Activated CD8-positive, alpha-beta memory T cell treated with anti-CD3 and anti-CD28 coated beads, Interleukin-2, amount 10 ng/mL, durations not matched to agents 7 days and 5 days (primary cell): Measurements from ENCODE around the gene AQP9. TPM values are rescaled to one million over a fixed set of nuclear protein-coding genes. Genes with fewer than 3 reads are reported as not detected.
A peak's percentile ranks its signal among the peaks of the same experiment; 100 is the strongest.
"Not testable (repeated sequence)": the region's sequence is repeated elsewhere in the genome, so short reads cannot be mapped to it uniquely, and the experiment has no call there.

ENCODE experiments used
- ATAC-seq: fragments of 150-1000 bp; cut with Tn5 transposase; one replicate; pipeline ENCODE4 v1.10.0; 2021; ENCODE audit warnings: moderate library complexity
- CTCF ChIA-PET: fragments of 350-600 bp; sonication (Branson Sonifier 250); formaldehyde crosslinking; loops from one replicate; lab custom pipeline; 2021; ENCODE audit warnings: antibody characterized with exemption; lab: Charles Lee
- DNase-seq: peaks from one replicate; pipeline ENCODE4 v3.0.0-alpha.2; 2020
- H3K27ac Mint-ChIP-seq: one replicate; pipeline ENCODE4 v1.8.0; 2021; ENCODE audit warnings: mild to moderate bottlenecking, mixed read lengths
- H3K27me3 Mint-ChIP-seq: one replicate; pipeline ENCODE4 v1.8.0; 2021; ENCODE audit warnings: mixed read lengths
- H3K36me3 Mint-ChIP-seq: one replicate; pipeline ENCODE4 v1.8.0; 2021; ENCODE audit warnings: mild to moderate bottlenecking, mixed read lengths
- H3K4me1 Mint-ChIP-seq: one replicate; pipeline ENCODE4 v1.8.0; 2021; ENCODE audit warnings: mixed read lengths
- H3K4me3 Mint-ChIP-seq: one replicate; pipeline ENCODE4 v1.8.0; 2021; ENCODE audit warnings: mild to moderate bottlenecking, moderate library complexity, mixed read lengths
- H3K9me3 Mint-ChIP-seq: one replicate; pipeline ENCODE4 v1.8.0; 2022; ENCODE audit warnings: low read depth, mixed read lengths
- total RNA-seq, 2 experiments: library from RNA; stranded (reverse); gene quantifications; one replicate each; pipeline ENCODE4 v1.2.3, GENCODE V29; 2021

The AQP9 gene
- total RNA-seq, 2 experiments from 2014 or later: not detected

DNA sequence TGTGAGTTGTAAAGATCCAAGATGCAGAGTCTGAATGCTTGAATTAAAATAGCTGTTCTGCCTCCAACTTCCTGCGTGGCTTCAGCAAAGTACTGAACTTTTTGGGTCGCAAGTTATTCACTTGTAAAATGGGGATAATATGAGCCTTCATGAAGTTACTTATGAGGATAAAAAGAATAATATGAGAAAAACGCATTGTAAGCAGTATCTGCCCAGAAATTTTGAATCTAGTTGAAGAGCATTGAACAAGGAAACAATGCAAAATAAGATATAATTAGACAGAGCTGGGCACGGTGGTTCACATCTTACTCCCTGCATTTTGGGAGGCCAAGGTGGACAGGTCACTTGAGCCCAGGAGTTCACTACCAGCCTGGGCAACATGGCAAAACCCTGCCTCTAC is 37.8 kb downstream of the AQP9 start:
- H3K9me3 Mint-ChIP-seq: no peaks in the 10 kb centered on the region
- H3K27me3 Mint-ChIP-seq: peaks cover 46% of the 10 kb centered on the region
- H3K4me3 Mint-ChIP-seq: no peak overlapping the region
- CTCF ChIA-PET: no interaction called here
- no peaks in the 10 kb centered on the region for H3K4me1 Mint-ChIP-seq
- ATAC-seq: no peak
- no peaks in the 10 kb centered on the region for H3K36me3 Mint-ChIP-seq
- DNase-seq: no peak
- H3K27ac Mint-ChIP-seq: no peak overlapping the region

- Mint-ChIP-seq H3K27ac (no peak overlapping the region), H3K4me1 (no peaks in the 10 kb centered on the region), H3K4me3 (no peak overlapping the region), H3K9me3 (no peaks in the 10 kb centered on the region), H3K27me3 (peaks cover 59% of the 10 kb centered on the region), H3K36me3 (no peaks in the 10 kb centered on the region)
- ATAC-seq (no peak), DNase-seq (no peak)
- CTCF ChIA-PET: interaction anchor here (0.6 kb wide), 1 partner anchor 1042 kb away, joined by 3 read pairs; no protein-coding TSS in a partner anchor
Measured at GRCh38 chr15:58178668-58179067, 40.5 kb downstream of the AQP9 start.

- Mint-ChIP-seq H3K27ac (no peak overlapping the region), H3K27me3 (peaks cover 59% of the 10 kb centered on the region), H3K4me1 (no peaks in the 10 kb centered on the region), H3K36me3 (no peaks in the 10 kb centered on the region), H3K4me3 (no peak overlapping the region), H3K9me3 (no peaks in the 10 kb centered on the region)
- CTCF ChIA-PET: interaction anchor here (0.6 kb wide), 1 partner anchor 1041 kb away, joined by 3 read pairs; no protein-coding TSS in a partner anchor
- DNase-seq (no peak), ATAC-seq (no peak)
Measured at GRCh38 chr15:58179206-58179605, 41.0 kb downstream of the AQP9 start.

DNA sequence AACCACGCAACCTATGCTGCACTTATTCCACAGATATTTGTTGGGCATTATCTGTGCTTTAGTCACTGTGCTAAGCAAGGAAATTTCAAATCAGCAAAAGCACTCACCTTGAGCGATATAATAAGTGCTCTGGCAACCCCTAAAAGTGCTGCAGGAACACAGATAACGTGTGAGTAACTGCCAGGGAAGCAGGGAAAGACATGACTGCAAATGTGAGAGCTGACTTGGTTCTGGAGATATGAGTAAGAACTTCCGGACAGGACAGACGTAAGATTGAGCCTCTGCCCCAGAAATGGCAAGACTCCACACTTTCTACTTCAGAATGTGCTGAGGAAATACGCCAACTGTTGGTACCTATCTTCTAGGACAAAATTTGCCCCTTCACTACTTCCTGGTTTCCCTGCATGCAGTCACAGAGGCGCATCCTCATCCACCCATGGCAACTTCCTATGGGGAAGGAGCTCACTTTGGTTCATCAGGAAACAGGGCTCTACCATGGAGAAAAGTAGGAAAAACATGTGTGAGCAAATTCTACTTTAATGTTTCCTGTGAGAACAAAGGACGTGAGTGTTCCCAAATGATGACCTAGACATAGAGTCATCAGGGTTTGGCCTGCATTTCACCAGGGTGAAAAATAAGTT is 41.7 kb downstream of the AQP9 start:
- peaks cover 62% of the 10 kb centered on the region for H3K27me3 Mint-ChIP-seq

DNA sequence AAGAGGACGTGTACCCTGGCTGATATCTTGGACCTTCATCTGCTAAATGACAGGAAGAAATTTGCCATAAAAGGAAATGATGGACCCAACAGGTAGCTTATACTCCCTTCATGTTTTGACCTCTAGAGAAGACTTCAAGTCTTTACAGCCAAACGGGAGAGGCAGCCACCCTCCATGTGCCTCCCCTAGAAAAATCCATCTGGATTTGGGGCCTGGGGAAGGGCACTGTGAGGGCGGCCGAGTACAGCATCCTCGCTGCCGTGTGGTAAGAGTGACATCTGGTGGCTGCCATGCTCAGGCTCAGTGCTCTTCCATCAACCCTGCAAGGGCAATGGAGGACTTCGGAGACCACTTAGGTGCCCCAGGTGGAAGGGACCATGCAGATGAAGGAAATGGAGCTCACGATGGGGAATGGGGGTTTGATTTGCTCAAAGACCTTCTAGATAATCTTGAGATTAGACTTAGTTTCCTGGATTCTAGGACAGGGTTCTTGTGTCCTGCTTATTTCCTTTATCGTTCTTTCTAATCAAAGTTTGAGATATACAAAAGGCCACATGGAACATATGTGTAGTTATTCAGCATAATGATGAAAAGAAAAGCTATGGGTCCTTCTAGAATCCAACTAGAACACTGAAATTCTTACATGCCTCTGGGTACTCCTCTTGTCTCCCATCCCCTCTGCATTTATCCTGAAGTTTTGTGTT is 44.4 kb downstream of the AQP9 start:
- peaks cover 4% of the 10 kb centered on the region for H3K4me1 Mint-ChIP-seq
- no peaks in the 10 kb centered on the region for H3K36me3 Mint-ChIP-seq
- H3K27me3 Mint-ChIP-seq: peaks cover 60% of the 10 kb centered on the region
- no peaks in the 10 kb centered on the region for H3K9me3 Mint-ChIP-seq
- ATAC-seq: peak; percentile 61
- CTCF ChIA-PET: interaction anchor here (0.7 to 1.6 kb wide), 10 partner anchors 8 to 450 kb away, joined by 3 to 6 read pairs (median 3); no protein-coding TSS in a partner anchor
- no peak overlapping the region for H3K27ac Mint-ChIP-seq
- DNase-seq: no peak
- H3K4me3 Mint-ChIP-seq: no peak overlapping the region

More for the DNA sequence above, 41.7 kb downstream of the AQP9 start:
- no peak overlapping the region for H3K4me3 Mint-ChIP-seq
- H3K4me1 Mint-ChIP-seq: no peaks in the 10 kb centered on the region
- no peaks in the 10 kb centered on the region for H3K9me3 Mint-ChIP-seq
- H3K27ac Mint-ChIP-seq: no peak overlapping the region
- ATAC-seq (no peak), DNase-seq (no peak)
- H3K36me3 Mint-ChIP-seq: no peaks in the 10 kb centered on the region
- CTCF ChIA-PET: no interaction called here

- Mint-ChIP-seq H3K36me3 (no peaks in the 10 kb centered on the region), H3K4me1 (peaks cover 4% of the 10 kb centered on the region), H3K27me3 (peaks cover 67% of the 10 kb centered on the region), H3K4me3 (no peak overlapping the region), H3K9me3 (no peaks in the 10 kb centered on the region), H3K27ac (no peak overlapping the region)
- DNase-seq: no peak
- no peak for ATAC-seq
- CTCF ChIA-PET: no interaction called here
Measured at GRCh38 chr15:58185439-58185838, 47.3 kb downstream of the AQP9 start.

GRCh38 chr15:58189148-58189811 is 51.1 kb downstream of the AQP9 start:
- CTCF ChIA-PET: no interaction called here
- Mint-ChIP-seq H3K9me3 (no peaks in the 10 kb centered on the region), H3K4me1 (peaks cover 4% of the 10 kb centered on the region), H3K27me3 (peaks cover 61% of the 10 kb centered on the region), H3K4me3 (no peak overlapping the region), H3K36me3 (no peaks in the 10 kb centered on the region), H3K27ac (no peak overlapping the region)
- DNase-seq (no peak), ATAC-seq (no peak)

DNA sequence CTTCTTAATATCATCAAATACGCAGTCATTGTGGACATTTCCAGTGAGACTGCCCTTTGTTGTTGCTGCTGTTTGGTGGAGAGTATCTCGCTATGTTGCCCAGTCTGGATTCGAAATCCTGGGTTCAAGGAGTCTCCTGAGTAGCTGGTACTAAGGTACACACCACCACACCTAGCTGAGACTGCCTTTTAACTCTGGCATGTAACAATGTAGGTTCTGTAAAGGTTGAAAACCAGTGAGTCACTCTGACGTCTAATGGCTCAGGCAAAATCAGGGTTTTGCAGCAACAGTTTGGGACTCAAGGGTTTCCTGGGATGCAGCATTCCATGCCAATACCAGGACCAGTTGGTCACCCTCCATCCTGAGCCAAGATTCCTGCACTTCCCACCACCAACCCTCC is 52.2 kb downstream of the AQP9 start:
- H3K9me3 Mint-ChIP-seq: no peaks in the 10 kb centered on the region
- ATAC-seq (no peak), DNase-seq (no peak)
- no peak overlapping the region for H3K27ac Mint-ChIP-seq
- H3K27me3 Mint-ChIP-seq: peaks cover 63% of the 10 kb centered on the region
- H3K4me3 Mint-ChIP-seq: no peak overlapping the region
- no peaks in the 10 kb centered on the region for H3K36me3 Mint-ChIP-seq
- CTCF ChIA-PET: no interaction called here
- peaks cover 1% of the 10 kb centered on the region for H3K4me1 Mint-ChIP-seq

DNA sequence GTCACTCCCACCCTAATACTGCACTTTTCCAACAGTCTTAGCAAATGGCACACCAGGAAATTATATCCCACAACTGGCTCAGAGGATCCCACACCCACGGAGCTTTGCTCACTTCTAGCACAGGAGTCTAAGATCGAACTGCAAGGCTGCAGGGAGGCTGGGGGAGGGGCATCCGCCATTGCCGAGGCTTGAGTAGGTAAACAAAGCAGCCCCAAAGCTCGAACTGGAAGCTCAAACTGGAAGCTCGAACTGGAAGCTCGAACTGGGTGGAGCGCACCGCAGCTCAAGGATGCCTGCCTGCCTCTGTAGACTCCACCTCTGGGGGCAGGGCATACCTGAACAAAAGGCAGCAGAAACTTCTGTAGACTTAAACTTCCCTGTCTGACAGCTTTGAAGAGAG is 55.5 kb downstream of the AQP9 start:
- not testable (repeated sequence) for H3K4me3 Mint-ChIP-seq, H3K9me3 Mint-ChIP-seq, H3K36me3 Mint-ChIP-seq, H3K27ac Mint-ChIP-seq, ATAC-seq, DNase-seq, H3K4me1 Mint-ChIP-seq
- CTCF ChIA-PET: interaction anchor here (0.6 kb wide), 1 partner anchor 1709 kb away, joined by 4 read pairs; no protein-coding TSS in a partner anchor
- peaks cover 56% of the 10 kb centered on the region for H3K27me3 Mint-ChIP-seq

GRCh38 chr15:58200739-58201138 is 62.6 kb downstream of the AQP9 start:
- Mint-ChIP-seq H3K4me3 (no peak overlapping the region), H3K9me3 (no peaks in the 10 kb centered on the region), H3K36me3 (no peaks in the 10 kb centered on the region), H3K4me1 (no peaks in the 10 kb centered on the region), H3K27ac (no peak overlapping the region), H3K27me3 (peaks cover 42% of the 10 kb centered on the region)
- no peak for ATAC-seq
- no peak for DNase-seq
- CTCF ChIA-PET: no interaction called here

GRCh38 chr15:58201516-58201915 is 63.3 kb downstream of the AQP9 start:
- ATAC-seq (no peak), DNase-seq (no peak)
- CTCF ChIA-PET: no interaction called here
- H3K9me3 Mint-ChIP-seq: no peaks in the 10 kb centered on the region
- no peak overlapping the region for H3K4me3 Mint-ChIP-seq
- no peak overlapping the region for H3K27ac Mint-ChIP-seq
- peaks cover 37% of the 10 kb centered on the region for H3K27me3 Mint-ChIP-seq
- no peaks in the 10 kb centered on the region for H3K36me3 Mint-ChIP-seq
- H3K4me1 Mint-ChIP-seq: no peaks in the 10 kb centered on the region

DNA sequence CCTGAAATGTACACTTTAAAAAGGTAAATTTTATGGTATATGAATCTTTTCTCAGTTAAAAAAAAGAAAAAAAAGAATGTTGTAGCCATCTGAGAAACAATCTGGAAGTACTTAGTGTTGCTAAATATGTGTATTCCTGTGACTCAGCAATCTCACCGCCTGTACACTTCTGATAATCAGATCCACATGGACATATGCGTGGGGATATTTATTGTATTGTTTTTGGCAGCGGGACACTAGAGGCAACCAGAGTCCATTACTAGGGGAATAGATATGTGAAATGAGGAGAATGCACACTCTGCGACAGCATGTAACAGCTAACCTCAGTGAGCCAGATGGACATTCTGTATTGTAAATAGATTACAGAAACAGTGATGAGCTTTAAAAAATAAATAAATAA is 65.4 kb downstream of the AQP9 start:
- Mint-ChIP-seq H3K27ac (no peak overlapping the region), H3K4me1 (peaks cover 1% of the 10 kb centered on the region), H3K9me3 (no peaks in the 10 kb centered on the region), H3K36me3 (no peaks in the 10 kb centered on the region), H3K4me3 (no peak overlapping the region), H3K27me3 (peaks cover 26% of the 10 kb centered on the region)
- no peak for DNase-seq
- CTCF ChIA-PET: no interaction called here
- no peak for ATAC-seq

- ATAC-seq: no peak
- H3K27ac Mint-ChIP-seq: no peak overlapping the region
- CTCF ChIA-PET: no interaction called here
- H3K36me3 Mint-ChIP-seq: no peaks in the 10 kb centered on the region
- DNase-seq: no peak
- H3K4me1 Mint-ChIP-seq: peaks cover 2% of the 10 kb centered on the region
- no peak overlapping the region for H3K4me3 Mint-ChIP-seq
- no peaks in the 10 kb centered on the region for H3K9me3 Mint-ChIP-seq
- peaks cover 15% of the 10 kb centered on the region for H3K27me3 Mint-ChIP-seq
Measured at GRCh38 chr15:58206151-58206550, 68.0 kb downstream of the AQP9 start.
